Mesothelial cell of epicardium (in vitro differentiated cells): ENCODE results near the gene TRAPPC11. TPM values are rescaled to one million over a fixed set of nuclear protein-coding genes. Genes with fewer than 3 reads are reported as not detected.

Experiments used
- DNase-seq, 2 experiments: peaks; one replicate each; pipeline ENCODE4 v3.0.0; 2021; ENCODE audit warnings: low spot score in 2 of 2; ENCODE audit not compliant: unreplicated experiment in 2 of 2
- H3K27ac Mint-ChIP-seq: 2 replicates; pipeline ENCODE4 v1.8.0; 2021; ENCODE audit warnings: mixed read lengths
- H3K27me3 Mint-ChIP-seq: 2 replicates; pipeline ENCODE4 v1.8.0; 2021; ENCODE audit warnings: low read depth, mixed read lengths
- H3K36me3 Mint-ChIP-seq: 2 replicates; pipeline ENCODE4 v1.8.0; 2021; ENCODE audit warnings: mixed read lengths
- H3K4me1 Mint-ChIP-seq: 2 replicates; pipeline ENCODE4 v1.8.0; 2021; ENCODE audit warnings: mixed read lengths
- H3K4me3 Mint-ChIP-seq: 2 replicates; pipeline ENCODE4 v1.8.0; 2021; ENCODE audit warnings: mild to moderate bottlenecking, moderate library complexity, mixed read lengths
- H3K9me3 Mint-ChIP-seq: 2 replicates; pipeline ENCODE4 v1.8.0; 2021; ENCODE audit warnings: mixed read lengths
- total RNA-seq: library from RNA; stranded (reverse); gene quantifications from 3 replicates; pipeline ENCODE4 v1.2.1, GENCODE V29; 2021
- TF ChIP-seq, protein P1 (sequence below): fragments of 200-600 bp; sonication (generic); IDR thresholded peaks from one replicate; pipeline ENCODE4 v1.5.0; 2021; ENCODE audit warnings: antibody characterized with exemption; ENCODE audit not compliant: unreplicated experiment

The TRAPPC11 gene
- total RNA-seq, 1 donor from 2014 or later, result 47.3 TPM

DNA sequence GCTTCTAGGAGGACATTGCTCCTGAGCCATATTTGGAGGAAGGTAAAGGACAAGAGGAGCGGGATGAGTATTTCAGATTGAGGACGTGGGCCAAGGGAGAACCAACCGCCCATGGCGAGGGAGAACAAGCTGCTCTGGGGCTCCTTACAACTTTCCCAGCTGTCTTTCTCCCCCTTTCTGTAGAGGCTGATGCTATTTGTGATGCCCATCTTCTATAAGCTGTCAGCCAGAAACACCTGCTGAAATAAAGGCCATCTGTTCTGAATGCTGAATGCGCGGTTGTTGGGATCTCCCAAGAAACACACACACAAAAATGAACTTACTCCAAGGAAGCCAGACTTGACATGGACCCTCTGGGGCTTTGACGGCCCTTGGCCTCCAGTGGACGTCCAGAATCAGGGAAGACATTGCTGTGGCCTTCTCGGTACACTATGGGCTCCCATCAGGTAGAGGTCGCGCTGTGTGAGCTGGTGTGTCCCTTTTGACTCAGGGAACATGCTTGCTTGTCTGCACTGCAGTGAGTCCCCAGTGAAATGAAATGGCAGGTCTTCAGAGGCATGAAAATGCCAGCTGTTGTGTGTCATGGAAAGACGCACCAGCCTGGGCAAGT is 31.0 kb upstream of the TRAPPC11 start:
- TF ChIP-seq, protein P1, sequence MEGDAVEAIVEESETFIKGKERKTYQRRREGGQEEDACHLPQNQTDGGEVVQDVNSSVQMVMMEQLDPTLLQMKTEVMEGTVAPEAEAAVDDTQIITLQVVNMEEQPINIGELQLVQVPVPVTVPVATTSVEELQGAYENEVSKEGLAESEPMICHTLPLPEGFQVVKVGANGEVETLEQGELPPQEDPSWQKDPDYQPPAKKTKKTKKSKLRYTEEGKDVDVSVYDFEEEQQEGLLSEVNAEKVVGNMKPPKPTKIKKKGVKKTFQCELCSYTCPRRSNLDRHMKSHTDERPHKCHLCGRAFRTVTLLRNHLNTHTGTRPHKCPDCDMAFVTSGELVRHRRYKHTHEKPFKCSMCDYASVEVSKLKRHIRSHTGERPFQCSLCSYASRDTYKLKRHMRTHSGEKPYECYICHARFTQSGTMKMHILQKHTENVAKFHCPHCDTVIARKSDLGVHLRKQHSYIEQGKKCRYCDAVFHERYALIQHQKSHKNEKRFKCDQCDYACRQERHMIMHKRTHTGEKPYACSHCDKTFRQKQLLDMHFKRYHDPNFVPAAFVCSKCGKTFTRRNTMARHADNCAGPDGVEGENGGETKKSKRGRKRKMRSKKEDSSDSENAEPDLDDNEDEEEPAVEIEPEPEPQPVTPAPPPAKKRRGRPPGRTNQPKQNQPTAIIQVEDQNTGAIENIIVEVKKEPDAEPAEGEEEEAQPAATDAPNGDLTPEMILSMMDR, result no peak
- Mint-ChIP-seq H3K9me3 (no peaks in the 10 kb centered on the region), H3K4me1 (no peaks in the 10 kb centered on the region), H3K27ac (no peak overlapping the region), H3K4me3 (no peak overlapping the region), H3K27me3 (peaks cover 12% of the 10 kb centered on the region), H3K36me3 (no peaks in the 10 kb centered on the region)
- DNase-seq, result no peak

GRCh38 chr4:183631577-183632198 is 27.4 kb upstream of the TRAPPC11 start:
- Mint-ChIP-seq H3K36me3 (no peaks in the 10 kb centered on the region), H3K4me3 (no peak overlapping the region), H3K4me1 (peaks cover 9% of the 10 kb centered on the region), H3K27ac (no peak overlapping the region), H3K27me3 (peaks cover 9% of the 10 kb centered on the region), H3K9me3 (no peaks in the 10 kb centered on the region)
- DNase-seq, result no peak
- TF ChIP-seq, protein P1, result no peak

DNA sequence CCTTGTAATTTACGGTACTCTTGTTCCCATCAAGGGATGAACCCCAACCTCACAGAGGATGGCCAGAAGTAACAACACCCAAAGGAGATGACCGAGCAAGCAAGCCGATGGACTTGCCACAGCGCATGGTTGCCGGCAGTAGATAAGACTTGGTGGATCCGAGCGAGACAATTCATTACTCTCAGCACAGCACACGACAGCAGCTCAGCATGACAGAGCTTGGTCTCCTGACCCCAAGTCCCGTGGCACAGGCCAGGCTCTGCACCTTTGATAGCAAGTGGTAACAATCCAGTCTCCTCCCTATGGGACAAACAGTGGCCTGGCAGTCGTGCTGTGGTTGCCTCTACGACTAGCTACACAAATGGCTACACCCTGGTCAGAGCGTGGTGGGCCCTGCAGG is 26.4 kb upstream of the TRAPPC11 start:
- peaks cover 9% of the 10 kb centered on the region for H3K27me3 Mint-ChIP-seq
- no peak overlapping the region for H3K27ac Mint-ChIP-seq
- H3K4me3 Mint-ChIP-seq, result no peak overlapping the region
- no peak for DNase-seq
- no peaks in the 10 kb centered on the region for H3K9me3 Mint-ChIP-seq
- peaks cover 9% of the 10 kb centered on the region for H3K4me1 Mint-ChIP-seq
- TF ChIP-seq, protein P1, result no peak
- no peaks in the 10 kb centered on the region for H3K36me3 Mint-ChIP-seq

DNA sequence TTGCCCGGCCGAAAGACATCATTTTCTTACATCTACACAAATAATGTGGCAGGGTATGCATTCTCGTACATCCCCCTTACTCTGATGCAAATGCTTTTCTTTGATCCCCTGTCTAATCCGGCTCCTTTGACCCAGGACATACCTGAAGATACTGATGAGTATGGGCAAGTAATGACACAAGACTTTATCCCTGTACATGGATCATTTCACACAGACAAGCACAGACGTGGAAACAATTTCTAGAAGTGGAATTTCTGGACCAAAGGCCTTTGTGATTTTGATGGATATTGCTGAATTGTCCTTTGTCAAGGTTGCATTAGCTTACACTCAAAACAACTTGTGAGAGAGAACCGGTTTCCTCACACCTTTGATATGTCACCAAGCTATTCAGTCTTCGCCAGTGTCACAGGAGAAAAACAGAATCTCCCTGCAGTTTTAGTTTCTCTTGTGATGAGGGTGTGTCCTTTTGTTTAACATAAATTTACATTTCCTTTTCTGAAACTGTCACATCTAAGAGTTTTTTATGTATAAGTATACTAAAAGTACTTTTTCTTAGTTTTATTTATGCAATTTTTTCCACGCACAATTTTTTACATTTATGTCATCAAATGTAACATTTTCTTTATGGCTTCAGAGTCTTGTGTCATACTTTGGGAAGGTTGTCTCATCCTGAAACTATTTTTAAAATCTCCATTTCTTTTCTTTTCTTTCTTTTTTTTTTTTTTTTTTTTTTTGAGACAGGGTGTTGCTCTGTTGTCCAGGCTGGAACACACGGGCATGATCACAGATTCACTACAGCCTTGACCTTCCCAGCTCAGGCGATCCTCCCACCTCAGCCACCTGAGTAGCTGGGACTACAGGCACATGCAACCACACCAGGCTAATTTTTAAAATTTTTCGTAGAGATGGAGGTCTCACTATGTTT is 25.4 kb upstream of the TRAPPC11 start:
- Mint-ChIP-seq H3K27me3 (peaks cover 4% of the 10 kb centered on the region), H3K4me1 (peaks cover 9% of the 10 kb centered on the region), H3K9me3 (no peaks in the 10 kb centered on the region), H3K36me3 (no peaks in the 10 kb centered on the region), H3K27ac (no peak overlapping the region), H3K4me3 (no peak overlapping the region)
- DNase-seq, result no peak
- TF ChIP-seq, protein P1, result no peak

DNA sequence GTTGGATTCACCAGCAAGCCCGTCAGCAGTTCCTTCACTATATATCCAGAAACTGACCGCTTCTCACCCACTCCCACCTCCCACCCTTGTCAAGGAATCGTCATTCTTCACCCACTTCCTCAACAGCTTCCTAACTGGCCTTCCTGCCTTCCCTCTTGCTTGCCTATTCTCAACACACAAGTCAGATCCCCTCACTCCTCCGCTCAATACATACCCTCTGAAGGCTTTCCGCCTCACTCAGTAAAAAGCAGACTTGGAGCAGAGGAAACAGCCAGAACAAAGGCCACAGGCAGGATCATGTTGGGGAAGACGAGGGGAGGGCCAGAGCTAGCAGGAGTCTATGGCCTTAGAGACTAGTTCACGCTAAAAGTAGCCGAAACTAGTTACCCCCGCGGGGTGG is 23.8 kb upstream of the TRAPPC11 start:
- TF ChIP-seq, protein P1, result no peak
- Mint-ChIP-seq H3K27me3 (no peaks in the 10 kb centered on the region), H3K9me3 (no peaks in the 10 kb centered on the region), H3K36me3 (no peaks in the 10 kb centered on the region), H3K27ac (peak overlapping the region; percentile 1), H3K4me3 (no peak overlapping the region), H3K4me1 (peaks cover 9% of the 10 kb centered on the region)
- DNase-seq, result no peak
